ENCODE measurements around the gene TWIST2.

- TF ChIP-seq, protein P1, sequence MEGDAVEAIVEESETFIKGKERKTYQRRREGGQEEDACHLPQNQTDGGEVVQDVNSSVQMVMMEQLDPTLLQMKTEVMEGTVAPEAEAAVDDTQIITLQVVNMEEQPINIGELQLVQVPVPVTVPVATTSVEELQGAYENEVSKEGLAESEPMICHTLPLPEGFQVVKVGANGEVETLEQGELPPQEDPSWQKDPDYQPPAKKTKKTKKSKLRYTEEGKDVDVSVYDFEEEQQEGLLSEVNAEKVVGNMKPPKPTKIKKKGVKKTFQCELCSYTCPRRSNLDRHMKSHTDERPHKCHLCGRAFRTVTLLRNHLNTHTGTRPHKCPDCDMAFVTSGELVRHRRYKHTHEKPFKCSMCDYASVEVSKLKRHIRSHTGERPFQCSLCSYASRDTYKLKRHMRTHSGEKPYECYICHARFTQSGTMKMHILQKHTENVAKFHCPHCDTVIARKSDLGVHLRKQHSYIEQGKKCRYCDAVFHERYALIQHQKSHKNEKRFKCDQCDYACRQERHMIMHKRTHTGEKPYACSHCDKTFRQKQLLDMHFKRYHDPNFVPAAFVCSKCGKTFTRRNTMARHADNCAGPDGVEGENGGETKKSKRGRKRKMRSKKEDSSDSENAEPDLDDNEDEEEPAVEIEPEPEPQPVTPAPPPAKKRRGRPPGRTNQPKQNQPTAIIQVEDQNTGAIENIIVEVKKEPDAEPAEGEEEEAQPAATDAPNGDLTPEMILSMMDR (IDR thresholded peaks at IDR 0.05), result no peak
- TF ChIP-seq POLR2A (IDR thresholded peaks at IDR 0.05), result no peak
Observed at GRCh38 chr2:238868067-238868524, 20.2 kb downstream of the TWIST2 start.

Data from prostate gland (tissue), 2 donors.